IgD-negative memory B cell (primary cell): ENCODE results near the gene TNFRSF6B. TPM values are rescaled to one million over a fixed set of nuclear protein-coding genes. Genes with fewer than 3 reads are reported as not detected.
A peak's percentile ranks its signal among the peaks of the same experiment; 100 is the strongest.

Source experiments
- H3K27ac Mint-ChIP-seq, 3 donors: one replicate each; pipeline ENCODE4 v1.8.0; 2020 to 2022; ENCODE audit warnings: mild to moderate bottlenecking in 3 of 3, mixed read lengths in 3 of 3, moderate library complexity in 1 of 3
- H3K27me3 Mint-ChIP-seq: one replicate; pipeline ENCODE4 v1.8.0; 2021; ENCODE audit warnings: mixed read lengths
- H3K36me3 Mint-ChIP-seq: one replicate; pipeline ENCODE4 v1.8.0; 2020; ENCODE audit warnings: mild to moderate bottlenecking, mixed read lengths
- H3K4me1 Mint-ChIP-seq, 3 donors: one replicate each; pipeline ENCODE4 v1.8.0; 2020 to 2022; ENCODE audit warnings: mixed read lengths in 3 of 3, mild to moderate bottlenecking in 1 of 3
- H3K4me3 Mint-ChIP-seq, 4 donors: one replicate each; pipeline ENCODE4 v1.8.0; 2020 to 2022; ENCODE audit warnings: mild to moderate bottlenecking in 4 of 4, mixed read lengths in 4 of 4, moderate library complexity in 3 of 4
- H3K9me3 Mint-ChIP-seq, 3 donors: one replicate each; pipeline ENCODE4 v1.8.0; 2020 to 2021; ENCODE audit warnings: mixed read lengths in 3 of 3, mild to moderate bottlenecking in 1 of 3
- polyA plus RNA-seq: library from polyadenylated mRNA; unstranded; fragments of 300-500 nt; fragmentation: Illumina TruSeq; gene quantifications from one replicate; pipeline ENCODE4 v1.2.3, GENCODE V29; 2021

Gene TNFRSF6B
- polyA plus RNA-seq, 1 donor from 2014 or later, result not detected

DNA sequence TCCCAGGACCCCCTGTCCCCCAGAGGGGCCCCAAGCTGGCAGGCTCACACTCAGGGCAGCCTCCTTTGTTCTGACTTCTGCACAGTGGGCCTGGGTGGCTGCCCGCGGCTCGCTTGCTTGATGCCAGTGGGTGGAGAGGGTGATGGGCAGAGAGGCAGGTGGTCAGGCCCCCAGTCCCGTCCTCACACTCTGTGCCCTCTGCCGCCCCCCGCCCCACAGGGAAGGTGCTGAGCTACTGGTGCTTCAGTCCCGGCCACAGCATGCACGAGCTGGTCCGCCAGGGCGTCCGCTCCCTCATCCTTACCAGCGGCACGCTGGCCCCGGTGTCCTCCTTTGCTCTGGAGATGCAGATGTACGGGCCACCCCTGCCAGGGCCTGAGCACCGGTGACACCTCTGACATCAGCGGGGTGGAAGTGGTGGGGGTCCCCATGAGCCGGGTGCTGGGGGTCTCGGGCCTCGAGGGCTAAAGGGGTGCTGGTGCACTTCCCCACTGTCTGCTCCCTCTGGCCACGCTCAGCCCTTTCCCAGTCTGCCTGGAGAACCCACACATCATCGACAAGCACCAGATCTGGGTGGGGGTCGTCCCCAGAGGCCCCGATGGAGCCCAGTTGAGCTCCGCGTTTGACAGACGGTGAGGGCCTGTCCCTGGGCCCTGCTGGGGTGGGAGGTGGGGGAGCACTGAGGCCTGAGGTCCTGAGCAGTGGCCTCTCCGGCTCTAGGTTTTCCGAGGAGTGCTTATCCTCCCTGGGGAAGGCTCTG, 8.9 kb upstream of the TNFRSF6B start:
- Mint-ChIP-seq H3K36me3 (no peaks in the 10 kb centered on the region), H3K4me3 (no peak overlapping the region), H3K4me1 (peaks cover 0 to 2% (median 0%) of the 10 kb centered on the region in 3 donors), H3K9me3 (no peaks in the 10 kb centered on the region), H3K27ac (no peak overlapping the region), H3K27me3 (no peaks in the 10 kb centered on the region)

DNA sequence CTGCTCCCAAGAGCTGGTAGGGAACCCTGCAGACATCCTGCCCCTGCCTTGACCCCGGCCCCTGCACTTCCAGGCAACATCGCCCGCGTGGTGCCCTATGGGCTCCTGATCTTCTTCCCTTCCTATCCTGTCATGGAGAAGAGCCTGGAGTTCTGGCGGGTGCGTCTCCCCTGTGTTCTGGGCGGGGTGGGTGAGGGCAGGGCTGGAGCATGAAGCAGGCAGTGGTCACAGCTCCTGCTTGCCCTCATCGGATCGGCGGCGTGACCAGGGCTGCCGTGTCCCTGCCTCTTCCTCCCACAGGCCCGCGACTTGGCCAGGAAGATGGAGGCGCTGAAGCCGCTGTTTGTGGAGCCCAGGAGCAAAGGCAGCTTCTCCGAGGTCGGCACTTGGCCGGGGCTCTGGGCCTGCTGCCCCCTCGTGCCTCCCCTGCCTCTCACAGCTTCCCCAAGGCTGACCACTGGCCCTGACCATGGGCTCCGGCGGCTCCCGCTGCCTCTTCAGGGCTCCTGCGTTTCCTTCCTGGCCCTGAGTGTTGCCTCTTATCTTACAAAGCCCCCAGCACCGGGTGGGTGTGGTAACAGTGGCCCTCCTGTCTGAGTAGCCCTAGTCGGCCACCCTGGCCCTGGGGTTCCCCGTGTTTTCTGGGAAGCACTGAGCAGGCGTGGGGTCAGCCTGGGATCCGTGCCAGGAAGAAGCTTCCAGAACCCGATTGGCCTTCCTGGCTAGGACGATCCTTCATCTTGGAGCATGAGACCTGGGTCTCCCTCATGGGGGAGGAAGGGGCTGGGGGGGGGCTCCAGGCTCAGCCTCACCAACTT, 8.0 kb upstream of the TNFRSF6B start:
- Mint-ChIP-seq H3K27ac (no peak overlapping the region), H3K27me3 (no peaks in the 10 kb centered on the region), H3K9me3 (no peaks in the 10 kb centered on the region), H3K4me3 (no peak overlapping the region), H3K4me1 (peaks cover 0 to 2% (median 0%) of the 10 kb centered on the region in 3 donors), H3K36me3 (no peaks in the 10 kb centered on the region)

DNA sequence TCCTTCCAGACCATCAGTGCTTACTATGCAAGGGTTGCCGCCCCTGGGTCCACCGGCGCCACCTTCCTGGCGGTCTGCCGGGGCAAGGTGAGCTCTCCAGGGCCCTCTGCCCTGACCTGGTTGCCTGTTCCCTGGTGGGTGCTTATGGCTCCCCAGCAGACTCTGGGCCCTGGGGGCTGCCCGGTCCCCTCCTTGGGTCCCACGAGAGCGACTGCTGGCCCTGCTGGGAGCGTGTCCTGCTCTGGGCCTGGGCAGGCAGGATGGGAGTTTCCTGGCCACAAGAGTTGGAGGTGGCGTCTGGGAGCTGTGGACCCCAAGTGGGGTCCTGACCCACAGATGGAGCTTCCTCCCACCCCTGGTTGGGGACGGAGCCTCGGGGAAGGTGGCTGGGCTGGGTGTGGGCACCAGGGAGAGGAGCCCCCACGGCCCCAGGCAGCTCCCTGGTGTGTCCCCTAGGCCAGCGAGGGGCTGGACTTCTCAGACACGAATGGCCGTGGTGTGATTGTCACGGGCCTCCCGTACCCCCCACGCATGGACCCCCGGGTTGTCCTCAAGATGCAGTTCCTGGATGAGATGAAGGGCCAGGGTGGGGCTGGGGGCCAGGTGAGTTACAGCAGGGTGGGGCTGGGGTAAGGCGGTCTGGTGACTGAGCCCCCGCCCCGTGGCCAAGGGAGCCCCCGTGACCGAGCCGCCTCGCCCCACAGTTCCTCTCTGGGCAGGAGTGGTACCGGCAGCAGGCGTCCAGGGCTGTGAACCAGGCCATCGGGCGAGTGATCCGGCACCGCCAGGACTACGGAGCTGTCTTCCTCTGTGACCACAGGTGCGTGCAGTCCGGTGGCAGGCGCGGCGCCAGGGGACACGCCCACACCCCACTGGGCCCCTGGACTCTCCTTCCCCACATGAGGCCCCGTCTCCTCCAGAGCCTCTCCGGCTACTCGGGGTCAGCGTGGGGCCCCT, 7.1 kb upstream of the TNFRSF6B start:
- Mint-ChIP-seq H3K9me3 (no peaks in the 10 kb centered on the region), H3K4me3 (no peak overlapping the region), H3K36me3 (no peaks in the 10 kb centered on the region), H3K27me3 (no peaks in the 10 kb centered on the region), H3K27ac (no peak overlapping the region), H3K4me1 (peaks cover 0 to 2% (median 0%) of the 10 kb centered on the region in 3 donors)

DNA sequence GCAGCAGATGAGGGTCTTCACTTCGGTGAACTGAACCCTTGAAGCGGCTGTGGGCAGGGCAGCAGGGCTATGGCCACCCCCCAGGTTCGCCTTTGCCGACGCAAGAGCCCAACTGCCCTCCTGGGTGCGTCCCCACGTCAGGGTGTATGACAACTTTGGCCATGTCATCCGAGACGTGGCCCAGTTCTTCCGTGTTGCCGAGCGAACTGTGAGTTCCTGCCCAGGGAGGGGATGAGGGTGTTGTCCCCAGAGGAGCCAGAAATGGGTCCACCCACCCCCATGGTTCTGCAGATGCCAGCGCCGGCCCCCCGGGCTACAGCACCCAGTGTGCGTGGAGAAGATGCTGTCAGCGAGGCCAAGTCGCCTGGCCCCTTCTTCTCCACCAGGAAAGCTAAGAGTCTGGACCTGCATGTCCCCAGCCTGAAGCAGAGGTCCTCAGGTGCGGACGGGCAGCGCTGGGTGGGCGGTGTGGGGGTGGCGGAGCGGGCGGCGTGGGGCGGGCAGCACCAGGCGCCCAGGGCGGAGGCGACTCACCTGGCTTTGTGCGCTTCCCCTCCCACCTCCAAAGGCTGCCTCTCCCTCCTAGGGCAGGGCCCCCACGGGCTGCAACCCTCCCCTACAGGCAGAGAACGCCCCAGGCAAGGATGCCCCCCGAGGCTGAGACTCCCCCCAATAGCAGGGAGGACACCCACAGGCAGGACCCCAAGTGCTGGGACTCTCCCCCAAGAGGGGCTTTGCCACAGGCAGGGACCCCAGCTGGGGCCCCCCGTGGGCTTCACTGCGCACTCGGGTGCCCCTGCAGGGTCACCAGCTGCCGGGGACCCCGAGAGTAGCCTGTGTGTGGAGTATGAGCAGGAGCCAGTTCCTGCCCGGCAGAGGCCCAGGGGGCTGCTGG, 6.2 kb upstream of the TNFRSF6B start:
- H3K27ac Mint-ChIP-seq, result no peak overlapping the region
- no peaks in the 10 kb centered on the region for H3K9me3 Mint-ChIP-seq
- no peak overlapping the region for H3K4me3 Mint-ChIP-seq
- H3K4me1 Mint-ChIP-seq, result peaks cover 0 to 2% (median 0%) of the 10 kb centered on the region in 3 donors
- no peaks in the 10 kb centered on the region for H3K36me3 Mint-ChIP-seq
- no peaks in the 10 kb centered on the region for H3K27me3 Mint-ChIP-seq

DNA sequence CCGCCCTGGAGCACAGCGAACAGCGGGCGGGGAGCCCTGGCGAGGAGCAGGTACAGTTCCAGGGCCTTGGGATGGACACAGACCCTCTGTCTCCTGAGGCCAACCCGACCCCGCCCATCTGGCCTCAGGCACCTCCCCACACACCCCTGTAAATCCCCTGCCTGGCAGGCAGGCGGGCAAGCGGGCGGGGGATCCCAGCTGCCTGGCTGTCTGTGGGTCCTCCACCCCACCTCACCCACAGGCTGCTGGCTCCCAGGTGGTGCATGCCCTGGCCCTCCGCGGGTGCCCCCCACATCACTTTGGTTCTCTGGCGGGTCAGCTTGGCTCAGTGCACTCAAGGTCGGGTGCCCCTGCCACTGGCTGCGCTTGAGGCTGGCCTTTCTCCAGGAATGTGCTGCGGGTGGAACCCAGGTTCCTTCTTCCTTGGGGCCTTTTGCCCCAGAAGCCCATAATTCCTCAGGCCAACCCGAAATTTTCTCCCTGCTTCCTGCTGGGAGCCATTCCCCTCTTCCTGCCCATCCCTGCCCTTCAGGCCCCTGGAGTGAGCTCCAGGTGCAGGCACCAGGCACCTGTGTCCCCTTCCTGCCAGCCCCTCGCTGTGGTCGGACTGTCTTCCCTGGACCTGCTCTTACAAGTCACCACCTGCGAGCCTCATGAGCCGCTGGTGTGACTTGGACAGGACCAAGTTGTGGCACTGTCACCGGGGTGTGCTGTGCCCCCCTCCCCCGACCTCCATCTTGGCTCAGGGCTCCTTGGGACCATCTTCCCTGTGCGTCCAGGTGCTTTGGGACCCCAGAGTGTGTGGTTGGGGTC, 5.3 kb upstream of the TNFRSF6B start:
- Mint-ChIP-seq H3K4me1 (peaks cover 0 to 2% (median 0%) of the 10 kb centered on the region in 3 donors), H3K27ac (peak overlapping the region in 1 of 3 donors; percentile 53), H3K9me3 (no peaks in the 10 kb centered on the region), H3K36me3 (no peaks in the 10 kb centered on the region), H3K4me3 (peak overlapping the region in 1 of 4 donors; percentile 69), H3K27me3 (no peaks in the 10 kb centered on the region)

DNA sequence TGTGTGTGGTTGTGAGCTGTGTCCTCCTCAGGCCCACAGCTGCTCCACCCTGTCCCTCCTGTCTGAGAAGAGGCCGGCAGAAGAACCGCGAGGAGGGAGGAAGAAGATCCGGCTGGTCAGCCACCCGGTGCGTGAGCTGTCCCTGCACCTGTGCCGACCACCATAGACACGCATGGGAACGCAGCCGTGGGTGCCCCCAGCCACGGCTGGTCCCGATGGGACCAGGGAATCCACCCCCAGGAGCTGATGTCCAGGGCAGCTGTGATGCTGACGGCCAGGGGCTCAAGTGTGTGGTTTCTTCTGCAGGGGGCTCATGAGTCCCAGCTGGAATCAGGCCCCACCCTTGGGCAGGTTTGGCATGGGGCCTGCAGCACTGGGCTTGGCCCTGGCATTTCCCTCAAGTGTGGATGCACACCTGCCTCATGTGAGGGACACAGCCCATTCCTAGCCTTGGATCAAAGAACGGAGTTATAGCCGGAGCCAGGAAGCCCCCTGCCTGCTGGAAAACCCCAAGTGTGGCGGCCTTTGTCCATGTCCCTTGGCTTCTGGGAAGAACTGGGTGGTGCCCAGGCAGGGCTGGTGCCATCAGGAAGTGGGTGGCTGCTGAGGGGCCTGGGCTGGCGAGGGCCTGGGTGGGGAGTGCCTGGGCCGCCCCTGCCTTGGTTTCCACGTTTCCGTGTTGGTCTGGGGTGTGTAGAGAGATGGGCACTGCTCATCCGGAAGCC, 4.6 kb upstream of the TNFRSF6B start:
- H3K4me3 Mint-ChIP-seq, result no peak overlapping the region
- no peaks in the 10 kb centered on the region for H3K36me3 Mint-ChIP-seq
- H3K4me1 Mint-ChIP-seq, result peaks cover 0 to 2% (median 0%) of the 10 kb centered on the region in 3 donors
- H3K27ac Mint-ChIP-seq, result peak overlapping the region in 1 of 3 donors; percentile 53
- H3K9me3 Mint-ChIP-seq, result no peaks in the 10 kb centered on the region
- no peaks in the 10 kb centered on the region for H3K27me3 Mint-ChIP-seq

DNA sequence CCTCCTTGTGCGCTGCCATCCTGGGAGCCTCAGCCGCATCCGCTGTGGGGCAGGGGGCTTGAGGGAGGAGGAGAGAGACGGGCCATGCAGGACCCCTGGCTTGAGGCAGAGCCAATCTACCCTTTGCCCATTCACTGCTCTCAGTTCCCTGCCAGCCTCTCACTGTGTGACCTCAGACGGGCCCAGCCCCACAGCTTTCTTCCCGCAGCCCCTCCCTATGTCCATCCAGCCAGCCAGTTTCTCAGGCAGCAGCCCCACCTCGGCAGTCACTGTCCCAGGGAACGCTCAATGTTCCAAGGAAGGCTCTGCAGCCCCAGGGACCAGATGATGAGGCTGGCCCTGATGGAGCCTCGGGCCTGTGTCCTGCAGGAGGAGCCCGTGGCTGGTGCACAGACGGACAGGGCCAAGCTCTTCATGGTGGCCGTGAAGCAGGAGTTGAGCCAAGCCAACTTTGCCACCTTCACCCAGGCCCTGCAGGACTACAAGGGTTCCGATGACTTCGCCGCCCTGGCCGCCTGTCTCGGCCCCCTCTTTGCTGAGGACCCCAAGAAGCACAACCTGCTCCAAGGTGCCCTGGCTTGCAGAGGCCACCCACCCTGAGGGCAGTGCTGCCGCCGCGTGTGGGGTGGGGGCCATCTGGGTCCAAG, 3.9 kb upstream of the TNFRSF6B start:
- Mint-ChIP-seq H3K27me3 (no peaks in the 10 kb centered on the region), H3K27ac (peak overlapping the region in 2 of 3 donors; percentile 25 to 39), H3K4me3 (no peak overlapping the region), H3K9me3 (no peaks in the 10 kb centered on the region), H3K36me3 (no peaks in the 10 kb centered on the region), H3K4me1 (peaks cover 0 to 4% (median 0%) of the 10 kb centered on the region in 3 donors)

DNA sequence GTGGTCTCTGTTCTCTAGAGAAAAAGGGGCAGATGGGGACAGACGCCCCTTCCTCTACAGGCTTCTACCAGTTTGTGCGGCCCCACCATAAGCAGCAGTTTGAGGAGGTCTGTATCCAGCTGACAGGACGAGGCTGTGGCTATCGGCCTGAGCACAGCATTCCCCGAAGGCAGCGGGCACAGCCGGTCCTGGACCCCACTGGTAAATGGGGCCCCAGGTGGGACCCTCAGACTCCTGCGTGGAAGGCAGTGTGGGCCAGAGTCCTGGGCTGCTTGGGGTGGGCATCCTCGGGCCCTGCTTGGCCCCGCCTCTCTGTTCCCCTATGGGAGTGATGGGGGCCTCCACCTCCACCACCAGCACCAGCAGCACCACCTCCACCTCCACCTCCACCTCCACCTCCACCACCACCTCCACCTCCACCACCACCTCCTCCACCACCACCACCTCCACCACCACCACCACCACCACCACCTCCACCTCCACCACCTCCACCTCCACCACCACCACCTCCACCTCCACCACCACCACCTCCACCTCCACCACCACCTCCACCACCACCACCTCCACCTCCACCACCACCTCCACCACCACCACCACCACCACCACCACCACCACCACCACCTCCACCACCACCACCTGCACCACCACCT, 3.2 kb upstream of the TNFRSF6B start:
- Mint-ChIP-seq H3K4me1 (peaks cover 0 to 4% (median 0%) of the 10 kb centered on the region in 3 donors), H3K36me3 (no peaks in the 10 kb centered on the region), H3K4me3 (no peak overlapping the region), H3K27ac (peak overlapping the region in 1 of 3 donors; percentile 39), H3K27me3 (no peaks in the 10 kb centered on the region), H3K9me3 (no peaks in the 10 kb centered on the region)

DNA sequence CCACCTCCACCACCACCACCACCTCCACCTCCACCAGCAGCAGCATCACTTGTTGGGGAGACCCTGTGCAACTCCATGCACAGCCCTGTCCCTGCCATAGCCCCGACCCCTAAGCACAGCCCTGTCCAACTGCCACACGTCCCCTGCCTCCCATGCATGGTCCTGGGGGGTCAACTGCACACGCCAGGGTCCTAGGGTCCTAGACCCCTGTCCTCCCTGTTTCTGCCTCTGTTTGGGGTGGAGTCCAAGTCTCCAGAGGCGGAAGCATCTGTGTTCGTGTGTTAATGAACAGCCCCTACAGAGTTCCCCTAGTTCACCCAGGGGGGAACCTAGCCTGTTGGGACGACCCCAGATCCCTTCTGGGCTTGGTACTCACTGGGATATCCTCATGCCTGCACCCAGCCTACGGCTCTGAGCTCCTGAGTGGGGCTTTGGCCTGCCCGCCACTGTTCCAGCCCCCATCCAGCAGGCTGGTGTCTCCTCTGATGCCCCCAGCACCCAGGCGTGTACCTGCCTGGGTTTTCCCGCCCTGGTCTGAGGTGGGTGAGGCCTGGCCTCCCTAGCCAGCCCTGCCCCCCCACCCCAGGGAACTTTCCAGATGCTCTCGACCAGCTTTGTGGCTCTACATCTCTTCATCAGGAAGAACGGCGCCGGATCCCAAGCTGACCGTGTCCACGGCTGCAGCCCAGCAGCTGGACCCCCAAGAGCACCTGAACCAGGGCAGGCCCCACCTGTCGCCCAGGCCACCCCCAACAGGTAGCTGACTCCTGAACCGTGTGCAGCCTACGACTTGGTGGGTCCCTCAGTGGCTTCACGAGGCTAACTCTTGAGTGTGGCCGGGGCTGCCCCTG, 2.5 kb upstream of the TNFRSF6B start:
- Mint-ChIP-seq H3K4me3 (peak overlapping the region in 1 of 4 donors; percentile 8), H3K4me1 (peaks cover 0 to 4% (median 0%) of the 10 kb centered on the region in 3 donors), H3K9me3 (no peaks in the 10 kb centered on the region), H3K27ac (no peak overlapping the region), H3K36me3 (no peaks in the 10 kb centered on the region), H3K27me3 (no peaks in the 10 kb centered on the region)

DNA sequence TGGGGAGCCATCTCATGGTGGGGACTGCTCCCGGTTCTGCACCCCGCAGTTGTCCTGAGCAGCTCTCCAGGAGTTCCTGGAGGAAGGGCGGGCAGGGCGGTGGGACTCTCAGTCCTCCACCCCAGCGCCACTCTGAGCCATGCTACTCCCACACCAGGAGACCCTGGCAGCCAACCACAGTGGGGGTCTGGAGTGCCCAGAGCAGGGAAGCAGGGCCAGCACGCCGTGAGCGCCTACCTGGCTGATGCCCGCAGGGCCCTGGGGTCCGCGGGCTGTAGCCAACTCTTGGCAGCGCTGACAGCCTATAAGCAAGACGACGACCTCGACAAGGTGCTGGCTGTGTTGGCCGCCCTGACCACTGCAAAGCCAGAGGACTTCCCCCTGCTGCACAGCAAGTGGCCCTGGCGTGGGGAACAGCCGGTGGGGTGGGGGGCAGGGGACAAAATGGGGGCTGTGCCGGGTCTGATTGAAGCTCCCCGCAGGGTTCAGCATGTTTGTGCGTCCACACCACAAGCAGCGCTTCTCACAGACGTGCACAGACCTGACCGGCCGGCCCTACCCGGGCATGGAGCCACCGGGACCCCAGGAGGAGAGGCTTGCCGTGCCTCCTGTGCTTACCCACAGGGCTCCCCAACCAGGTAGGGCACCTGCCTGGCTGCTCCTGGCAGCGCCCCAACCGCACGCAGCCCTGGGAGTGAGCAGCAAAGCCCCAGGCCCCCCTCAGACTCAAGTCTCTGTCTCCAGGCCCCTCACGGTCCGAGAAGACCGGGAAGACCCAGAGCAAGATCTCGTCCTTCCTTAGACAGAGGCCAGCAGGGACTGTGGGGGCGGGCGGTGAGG, 1.6 kb upstream of the TNFRSF6B start:
- Mint-ChIP-seq H3K27ac (no peak overlapping the region), H3K4me3 (no peak overlapping the region), H3K9me3 (no peaks in the 10 kb centered on the region), H3K4me1 (peaks cover 0 to 4% (median 0%) of the 10 kb centered on the region in 3 donors), H3K27me3 (no peaks in the 10 kb centered on the region), H3K36me3 (no peaks in the 10 kb centered on the region)
